Activated CD4-positive, alpha-beta T cell treated with anti-CD3 and anti-CD28 coated beads for 4 hours (primary cell): ENCODE results near the gene ATP8A2.
"Not testable (repeated sequence)": the region's sequence is repeated elsewhere in the genome, so short reads cannot be mapped to it uniquely, and the experiment has no call there.

Experiments
- DNase-seq, 2 donors: peaks; one replicate each; pipeline ENCODE4 v3.0.0-alpha.2; 2020

The ATP8A2 gene

DNA sequence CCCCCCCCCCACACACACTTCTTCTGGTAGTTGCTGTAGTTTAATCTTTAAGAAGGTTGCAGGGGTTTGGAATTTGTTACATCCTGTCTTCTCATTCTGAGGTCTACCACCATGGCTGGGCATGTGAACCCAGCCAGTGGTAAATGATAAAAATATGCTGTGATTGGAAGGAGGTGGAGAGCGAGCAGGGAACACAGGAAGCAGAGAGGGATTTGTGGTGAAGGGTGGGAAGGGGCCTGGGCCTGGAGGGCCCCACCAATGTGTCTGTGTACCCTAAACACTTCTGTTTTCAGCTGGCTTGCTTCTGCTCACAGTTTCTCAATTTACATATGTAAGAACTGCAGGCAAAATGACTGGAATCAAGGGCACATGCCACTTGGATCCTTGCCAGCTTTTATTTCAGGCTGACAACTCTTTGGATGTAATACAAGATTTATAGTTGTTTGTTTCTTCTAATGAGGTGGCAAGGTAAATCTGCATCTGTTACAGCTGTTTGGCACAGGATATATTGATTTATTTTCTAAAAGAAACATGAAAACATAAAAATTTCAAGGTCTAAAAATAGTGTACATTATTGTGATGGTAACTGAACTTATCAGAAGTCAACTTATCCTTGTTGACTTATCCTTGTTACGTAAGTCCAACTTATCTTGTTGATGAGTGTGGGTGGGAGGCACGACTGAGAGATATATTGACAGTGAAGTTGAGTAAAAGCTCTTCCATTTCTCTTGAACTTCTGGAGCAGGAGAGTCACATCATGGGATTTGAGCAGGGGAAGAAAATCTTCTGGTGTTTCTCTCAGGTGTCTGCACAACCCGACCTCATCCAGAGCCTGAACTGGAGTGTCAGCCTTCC is 366.8 kb downstream of the ATP8A2 start:
- no peak for DNase-seq

DNA sequence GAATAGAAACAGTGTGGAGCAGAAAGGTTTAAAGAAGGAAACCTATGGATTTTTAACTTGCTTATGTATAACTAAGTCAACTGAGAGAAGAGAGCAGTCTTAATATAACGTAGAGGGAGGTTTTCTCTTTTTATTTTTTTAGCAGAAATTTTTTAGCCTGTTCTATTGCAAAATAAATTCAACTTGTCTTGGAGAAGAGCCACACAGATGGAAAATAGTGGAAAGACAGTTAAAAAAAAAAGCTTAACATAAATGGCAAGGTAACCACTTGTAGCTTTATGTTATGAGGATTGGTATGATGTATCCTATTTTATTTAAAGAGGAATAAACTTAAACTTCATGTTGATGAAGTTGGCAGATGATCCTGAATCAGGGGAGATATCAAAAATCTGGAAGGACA is 367.6 kb downstream of the ATP8A2 start:
- no peak for DNase-seq

DNA sequence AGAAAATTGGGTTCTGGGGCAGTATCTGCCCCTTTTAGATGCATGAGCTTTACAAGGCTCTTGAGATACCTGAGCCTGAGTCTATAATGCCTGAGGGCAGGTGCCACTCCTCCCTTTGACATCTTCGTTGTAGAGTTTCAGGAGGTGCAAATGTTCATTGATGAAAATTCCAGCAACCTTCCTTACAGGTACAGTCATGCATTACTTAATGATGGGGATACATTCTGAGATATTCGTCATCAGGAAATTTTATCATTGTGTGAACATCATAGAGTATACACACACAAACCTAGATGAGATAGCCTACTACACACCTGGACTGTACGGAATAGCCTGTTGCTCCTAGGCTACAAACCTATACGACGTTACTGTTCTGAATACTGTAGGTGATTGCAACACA is 370.0 kb downstream of the ATP8A2 start:
- DNase-seq = no peak

DNA sequence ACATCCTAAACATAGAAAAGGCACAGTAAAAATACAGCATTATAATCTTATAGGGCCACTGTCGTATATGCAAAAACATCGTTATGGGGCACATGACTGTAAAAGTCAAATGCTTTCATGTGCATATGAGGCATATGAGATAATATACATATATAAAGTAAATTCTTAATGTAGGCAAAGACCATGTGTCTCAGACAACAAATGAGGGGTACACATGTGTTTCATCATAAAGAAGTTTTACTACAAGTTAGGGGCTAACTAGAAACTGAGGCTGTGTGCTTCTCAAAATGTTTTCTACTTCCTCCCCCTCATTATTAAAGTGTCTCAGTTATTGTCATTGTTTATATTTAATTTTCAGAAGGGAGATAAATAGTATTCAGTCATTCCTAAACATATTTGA is 370.4 kb downstream of the ATP8A2 start:
- DNase-seq = no peak

DNA sequence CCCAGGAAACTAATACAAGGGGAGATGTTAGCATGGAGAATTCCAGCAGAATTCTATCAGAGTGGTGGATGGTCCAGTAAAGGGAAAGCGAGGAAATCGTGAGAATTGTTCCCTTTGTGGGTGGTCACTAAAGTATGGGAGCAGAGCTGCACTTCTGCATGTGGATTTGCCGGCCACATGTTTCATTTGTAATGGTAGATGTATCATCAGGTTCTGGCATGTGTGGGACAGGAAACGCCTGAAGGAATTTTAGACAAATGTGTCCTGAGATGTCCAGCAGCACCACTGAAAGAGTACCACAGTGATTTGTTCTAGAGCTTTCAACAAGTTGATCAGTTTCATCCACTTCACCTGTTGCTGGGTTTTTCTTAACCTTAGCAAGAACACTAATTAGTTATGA is 371.6 kb downstream of the ATP8A2 start:
- DNase-seq = no peak

DNA sequence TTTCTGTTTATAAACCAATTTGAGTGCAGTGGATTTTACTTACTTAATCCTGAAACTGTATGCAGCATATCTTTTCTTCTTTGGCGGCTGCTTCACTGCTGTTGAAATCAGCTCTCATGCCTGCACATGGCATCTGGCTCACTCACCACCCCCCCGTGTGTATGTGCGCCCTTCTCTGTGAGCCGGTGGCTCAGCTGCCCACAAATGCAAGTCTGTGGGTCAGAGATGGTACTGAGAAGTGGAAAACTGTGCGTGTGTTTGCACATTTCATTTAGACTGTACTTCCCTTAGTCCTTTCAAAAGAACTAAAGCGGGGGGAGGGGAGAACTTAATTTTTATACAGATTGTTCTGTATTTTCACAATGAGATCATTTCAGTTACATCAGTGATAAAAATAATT is 372.4 kb downstream of the ATP8A2 start:
- DNase-seq = no peak

DNA sequence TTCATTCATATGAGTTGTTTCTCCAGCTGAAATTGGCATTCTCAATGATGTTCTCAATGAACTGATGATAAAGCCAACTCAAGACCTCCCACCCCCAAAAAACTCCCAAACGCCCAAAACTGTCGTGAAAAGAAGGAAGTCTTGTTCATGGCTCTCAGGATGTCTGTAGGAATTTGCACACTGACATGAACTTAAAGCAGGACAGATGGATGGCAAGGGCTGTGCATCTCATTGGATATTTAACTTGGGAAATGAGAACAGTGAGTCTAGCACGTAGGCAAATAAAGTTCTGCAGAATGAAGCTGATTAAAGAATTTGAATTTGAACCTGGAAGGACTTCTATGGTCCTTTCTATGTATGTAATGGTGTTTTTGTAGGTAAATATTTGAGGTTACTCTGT is 374.4 kb downstream of the ATP8A2 start:
- no peak for DNase-seq

DNA sequence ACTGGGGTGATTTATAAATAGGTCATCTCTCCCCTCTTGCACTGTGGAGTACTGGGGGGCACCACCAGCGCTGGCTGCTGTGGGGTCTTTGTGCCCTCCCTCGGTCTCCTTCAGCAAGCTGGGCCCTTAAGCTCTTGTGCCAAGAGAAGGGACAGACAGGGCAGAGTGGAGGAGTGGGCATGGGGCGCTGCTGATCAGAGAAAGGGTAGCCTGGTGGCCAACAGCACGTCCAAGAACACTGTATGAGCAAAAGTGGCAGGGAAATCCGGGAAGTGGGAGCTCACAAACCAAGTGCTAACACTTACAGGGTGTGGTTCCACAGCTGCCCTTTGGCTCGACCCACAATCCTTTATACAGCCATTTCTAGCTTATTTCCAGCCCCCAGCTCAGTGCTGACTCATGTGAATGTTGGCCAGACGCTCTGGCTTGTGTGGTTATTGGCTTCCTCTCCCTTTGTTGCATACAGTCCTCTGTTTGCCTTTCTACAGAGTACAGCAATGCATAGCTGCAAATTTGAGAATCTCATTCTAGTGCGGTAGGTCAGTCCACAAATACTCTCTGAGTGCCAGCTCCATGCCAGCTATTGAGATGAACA is 381.3 kb downstream of the ATP8A2 start:
- DNase-seq = no peak

DNA sequence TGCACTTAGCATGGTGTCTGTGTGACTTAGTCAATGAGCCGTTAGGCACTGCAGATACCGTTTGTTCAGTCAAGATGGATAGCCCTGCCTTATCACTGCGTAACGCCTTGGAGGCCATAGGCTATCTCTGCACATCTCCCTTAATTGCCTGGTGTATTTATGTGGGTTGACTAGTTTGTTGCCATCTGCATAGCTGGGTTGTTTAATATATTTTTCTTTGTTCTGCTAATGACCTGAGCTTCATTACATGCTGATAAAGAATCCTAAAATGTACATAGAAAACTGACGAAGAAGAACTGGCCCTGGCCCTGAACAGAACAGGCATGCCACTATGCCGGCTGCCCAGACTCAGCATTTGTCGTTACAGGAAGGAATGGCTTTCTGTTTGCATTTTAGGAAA is 382.2 kb downstream of the ATP8A2 start:
- DNase-seq = no peak

DNA sequence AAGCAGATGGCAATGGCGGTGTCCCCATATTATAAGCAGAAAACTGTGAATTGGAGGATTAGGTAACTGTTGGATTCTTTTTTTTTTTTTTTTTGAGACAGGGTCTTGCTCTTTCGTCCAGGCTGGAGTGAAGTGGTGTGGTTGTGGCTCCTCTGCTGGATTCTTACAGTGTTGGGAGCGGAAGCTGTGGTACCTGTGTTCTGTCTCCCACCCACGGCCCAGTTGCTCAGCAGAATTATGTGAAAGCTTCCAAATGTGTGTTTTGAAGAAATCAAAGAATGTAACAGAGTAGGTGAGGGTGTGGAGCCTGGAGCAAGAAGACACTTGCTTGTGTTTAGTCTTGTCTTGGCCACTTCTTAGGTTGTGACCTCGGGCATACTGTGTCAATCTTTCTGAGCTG is 384.5 kb downstream of the ATP8A2 start:
- DNase-seq = no peak

DNA sequence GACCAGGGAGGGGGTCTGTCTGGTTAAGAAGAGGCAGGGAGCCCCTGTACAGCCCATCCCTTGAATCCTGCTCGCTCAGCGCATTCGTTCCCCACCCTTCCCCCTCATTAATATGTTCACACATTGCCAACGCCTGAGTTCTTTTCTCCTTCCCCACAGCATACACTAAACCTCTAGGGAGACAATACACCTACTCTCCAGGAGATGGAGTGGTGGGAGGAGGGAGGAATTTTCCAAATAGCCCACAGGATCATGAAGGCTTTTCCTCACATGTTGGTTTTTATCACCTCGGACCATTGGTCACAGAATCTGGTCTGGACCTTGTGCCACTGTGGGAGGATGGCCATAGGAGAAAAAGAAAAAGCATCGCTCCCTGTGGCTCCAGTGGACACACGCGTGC is 385.1 kb downstream of the ATP8A2 start:
- no peak for DNase-seq

DNA sequence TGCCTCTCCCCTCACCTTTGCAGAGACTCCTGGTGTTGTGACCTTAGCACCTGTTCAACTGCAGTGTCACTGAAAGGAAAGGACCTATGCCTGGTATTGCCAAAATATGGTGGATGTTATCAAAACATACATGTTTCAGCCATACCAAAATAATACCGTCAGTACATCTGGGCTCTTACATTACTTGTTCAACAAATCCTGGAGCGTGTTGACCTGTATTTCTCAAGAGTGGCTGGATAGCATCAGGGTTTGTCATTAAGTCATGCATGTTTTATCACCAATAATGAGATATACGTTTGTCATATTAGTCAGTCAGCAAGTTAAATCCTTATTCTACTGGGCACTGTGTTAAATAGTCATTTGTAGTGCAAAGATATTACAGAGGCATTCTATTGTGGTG is 389.3 kb downstream of the ATP8A2 start:
- DNase-seq = no peak

DNA sequence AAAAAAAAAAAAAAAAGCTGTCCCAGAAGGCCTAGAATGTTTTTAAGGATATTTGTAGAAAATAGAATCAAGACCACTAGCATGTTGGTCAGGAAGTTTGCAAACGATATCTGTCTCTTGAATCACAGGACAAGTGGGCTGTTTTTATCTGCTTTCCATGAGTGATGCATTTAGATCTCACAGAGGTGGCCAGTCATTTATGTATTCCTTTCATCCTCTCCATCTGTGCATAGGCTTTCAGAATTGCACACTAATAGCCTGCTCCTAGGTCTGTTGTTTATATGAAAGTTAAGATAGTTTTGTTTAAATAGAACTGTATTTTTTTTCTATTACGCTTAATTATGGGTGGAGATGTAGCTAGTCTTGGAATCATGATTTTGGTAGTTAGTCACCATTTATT is 390.5 kb downstream of the ATP8A2 start:
- DNase-seq = no peak

DNA sequence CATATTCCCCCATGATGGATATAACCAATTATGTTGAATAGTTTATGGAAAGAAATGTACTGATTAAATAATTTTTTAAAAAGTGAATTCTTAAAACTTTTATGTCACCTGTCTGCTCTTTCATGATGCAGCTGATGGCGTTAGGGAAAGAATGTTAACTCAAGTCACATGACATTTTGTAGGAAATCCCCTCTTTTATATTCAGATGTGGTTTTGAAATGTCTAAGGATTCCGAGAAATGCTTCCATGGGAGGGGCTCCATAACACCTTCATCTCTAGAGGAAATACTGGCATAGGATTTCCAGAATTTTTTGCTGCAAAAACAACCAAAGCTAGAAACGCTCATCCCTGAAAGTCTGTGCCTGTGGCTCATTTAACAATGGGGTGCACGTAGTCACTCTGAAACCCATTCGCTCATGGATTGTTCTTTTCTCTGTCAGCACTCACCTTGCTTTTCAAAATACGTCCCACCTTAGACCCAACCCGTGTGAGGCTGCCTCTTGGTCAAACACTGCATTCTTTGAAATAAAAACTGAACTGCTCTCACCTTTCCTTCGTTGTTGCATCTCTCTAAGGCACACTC is 391.1 kb downstream of the ATP8A2 start:
- no peak for DNase-seq

DNA sequence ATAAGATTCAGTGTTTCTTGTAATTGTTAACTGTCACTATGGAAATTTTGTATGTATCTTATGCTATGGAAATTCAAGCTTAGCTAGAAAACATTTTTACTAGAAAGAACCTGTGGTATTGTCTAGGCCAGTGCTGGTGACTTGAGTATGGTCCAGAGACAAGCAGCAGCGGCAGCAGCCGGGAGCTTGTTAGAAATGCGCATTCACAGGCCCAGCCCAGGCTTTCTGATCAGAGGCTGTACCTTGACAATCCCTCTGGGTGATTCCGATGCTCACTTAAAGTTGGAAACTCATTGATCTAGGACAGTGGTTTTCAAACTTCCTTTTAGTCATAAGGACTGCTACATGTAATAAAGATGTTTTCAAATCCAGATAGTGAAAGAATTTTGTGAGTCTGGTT is 392.6 kb downstream of the ATP8A2 start:
- DNase-seq = no peak

DNA sequence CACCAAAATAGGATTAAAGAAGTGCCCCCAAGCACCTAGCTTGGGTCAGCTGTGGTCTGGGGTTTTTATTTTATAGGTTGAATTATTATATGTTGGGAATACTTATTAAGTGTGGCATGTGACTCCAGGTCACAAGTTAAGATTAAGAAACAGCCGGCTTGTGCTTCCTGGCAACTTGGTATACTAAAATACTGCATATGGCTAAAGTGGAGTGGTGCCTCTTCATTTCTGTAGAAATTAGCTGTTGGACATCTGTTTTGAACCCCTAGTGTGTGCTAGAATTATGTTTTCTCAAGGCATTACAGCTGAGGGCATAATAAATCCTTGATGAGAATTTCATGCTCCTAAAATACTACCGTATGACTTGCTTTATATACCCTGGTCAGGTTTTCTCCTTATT is 393.5 kb downstream of the ATP8A2 start:
- no peak for DNase-seq

DNA sequence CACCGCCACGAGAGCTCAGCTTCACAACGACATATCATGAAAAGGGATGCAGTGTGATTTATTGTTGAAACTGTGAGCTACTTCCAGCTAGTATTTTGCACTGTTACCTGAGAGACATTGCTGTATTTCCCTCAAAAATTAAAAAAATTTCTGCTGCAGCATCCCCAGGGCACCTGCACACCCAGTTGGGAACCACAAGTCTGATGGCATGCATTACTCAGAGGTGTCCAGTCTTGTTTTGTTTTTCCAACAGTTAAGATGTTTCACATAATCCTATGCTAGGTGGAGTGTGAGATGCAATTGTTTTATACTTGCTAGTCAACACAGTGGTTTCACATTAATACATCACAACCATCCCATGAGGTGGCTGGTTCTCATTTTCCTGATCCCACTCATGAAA is 394.8 kb downstream of the ATP8A2 start:
- DNase-seq = no peak

DNA sequence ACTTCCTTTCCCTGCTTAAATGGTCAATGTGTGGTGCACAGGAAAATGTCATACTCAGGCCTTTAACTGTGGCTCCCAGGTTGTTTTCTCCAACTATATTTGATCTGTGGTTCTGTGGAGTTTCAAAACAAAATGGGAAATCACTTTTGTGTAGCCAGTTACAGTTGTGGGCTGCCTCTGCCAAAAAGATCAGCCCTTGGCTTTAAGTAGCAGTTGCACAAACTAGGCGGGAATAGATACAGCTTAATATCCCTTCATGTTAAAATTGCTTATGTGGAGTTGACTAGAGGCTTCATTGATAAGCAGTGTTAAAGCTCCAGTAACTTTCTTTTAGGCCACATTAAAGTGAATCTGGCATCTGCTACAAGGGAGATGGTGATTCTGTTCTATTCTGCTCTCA is 395.2 kb downstream of the ATP8A2 start:
- DNase-seq = no peak

DNA sequence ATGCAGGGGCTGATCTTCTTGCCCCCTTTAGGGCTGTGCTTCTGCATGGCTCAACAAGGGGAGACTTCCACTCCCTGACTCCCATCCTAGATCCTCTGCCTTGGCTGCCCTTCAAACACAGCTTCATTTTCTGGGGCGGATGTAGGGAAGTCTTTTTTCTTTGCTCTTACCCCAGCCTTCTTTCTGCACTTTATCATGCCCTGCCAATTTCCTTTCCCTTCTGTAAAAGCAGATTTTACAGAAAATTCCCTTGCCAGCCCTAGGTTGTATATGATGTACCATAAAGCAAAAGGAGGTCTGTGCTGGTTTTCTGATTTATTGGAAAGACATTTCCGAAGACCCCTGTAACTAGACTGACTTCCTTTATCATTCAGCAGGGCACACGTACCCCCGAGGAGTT is 396.6 kb downstream of the ATP8A2 start:
- no peak for DNase-seq

DNA sequence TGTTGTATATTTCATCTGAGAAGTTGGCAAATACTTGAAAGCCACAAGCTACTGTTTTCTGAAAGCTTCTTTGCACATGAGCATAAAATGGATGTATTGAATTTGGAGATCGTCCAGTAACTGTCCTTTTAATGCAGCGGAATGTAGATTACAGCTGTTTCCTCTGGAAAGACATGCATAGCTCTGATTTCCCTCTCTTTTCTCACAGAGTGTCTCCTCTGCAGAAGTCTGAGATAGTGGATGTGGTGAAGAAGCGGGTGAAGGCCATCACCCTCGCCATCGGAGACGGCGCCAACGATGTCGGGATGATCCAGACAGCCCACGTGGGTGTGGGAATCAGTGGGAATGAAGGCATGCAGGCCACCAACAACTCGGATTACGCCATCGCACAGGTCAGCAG is 397.1 kb downstream of the ATP8A2 start:
- no peak for DNase-seq

DNA sequence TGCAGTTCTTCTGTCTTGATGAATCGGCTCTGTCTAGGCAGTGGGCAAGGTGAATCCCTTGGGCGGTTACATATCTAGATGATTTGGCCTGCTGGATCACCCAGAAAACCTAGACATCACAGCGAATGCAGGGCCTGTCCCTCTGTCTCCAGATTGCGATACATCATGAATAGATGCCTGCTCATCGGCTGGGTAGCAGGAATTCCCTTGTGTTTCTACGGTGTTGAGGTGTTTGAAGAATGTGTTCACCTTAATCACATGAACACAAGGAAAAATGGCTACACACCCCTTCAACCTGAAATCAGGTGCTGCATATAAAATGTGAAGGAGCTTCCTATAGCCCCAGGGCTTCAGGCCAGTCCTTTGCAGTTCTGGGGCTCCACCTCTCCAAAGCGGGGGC is 398.8 kb downstream of the ATP8A2 start:
- no peak for DNase-seq

DNA sequence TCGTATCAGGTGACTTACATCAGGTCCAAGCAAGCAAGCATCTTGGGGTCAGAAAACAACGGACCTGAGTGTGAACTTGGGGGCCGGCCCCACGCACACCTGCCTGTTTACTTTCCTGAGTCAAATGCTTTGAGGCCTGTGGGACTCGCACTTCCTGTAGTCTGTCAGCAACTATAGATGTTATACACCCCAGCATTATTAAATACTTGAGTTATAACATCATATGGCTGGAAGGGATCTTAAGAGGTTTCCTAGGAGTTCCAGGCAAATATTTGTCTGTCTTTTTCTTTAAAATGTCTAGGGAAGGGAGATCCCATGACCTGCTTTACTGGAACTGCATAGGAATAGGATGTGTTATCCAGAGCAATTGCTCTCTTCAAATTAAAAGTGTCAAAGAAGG is 399.4 kb downstream of the ATP8A2 start:
- no peak for DNase-seq

DNA sequence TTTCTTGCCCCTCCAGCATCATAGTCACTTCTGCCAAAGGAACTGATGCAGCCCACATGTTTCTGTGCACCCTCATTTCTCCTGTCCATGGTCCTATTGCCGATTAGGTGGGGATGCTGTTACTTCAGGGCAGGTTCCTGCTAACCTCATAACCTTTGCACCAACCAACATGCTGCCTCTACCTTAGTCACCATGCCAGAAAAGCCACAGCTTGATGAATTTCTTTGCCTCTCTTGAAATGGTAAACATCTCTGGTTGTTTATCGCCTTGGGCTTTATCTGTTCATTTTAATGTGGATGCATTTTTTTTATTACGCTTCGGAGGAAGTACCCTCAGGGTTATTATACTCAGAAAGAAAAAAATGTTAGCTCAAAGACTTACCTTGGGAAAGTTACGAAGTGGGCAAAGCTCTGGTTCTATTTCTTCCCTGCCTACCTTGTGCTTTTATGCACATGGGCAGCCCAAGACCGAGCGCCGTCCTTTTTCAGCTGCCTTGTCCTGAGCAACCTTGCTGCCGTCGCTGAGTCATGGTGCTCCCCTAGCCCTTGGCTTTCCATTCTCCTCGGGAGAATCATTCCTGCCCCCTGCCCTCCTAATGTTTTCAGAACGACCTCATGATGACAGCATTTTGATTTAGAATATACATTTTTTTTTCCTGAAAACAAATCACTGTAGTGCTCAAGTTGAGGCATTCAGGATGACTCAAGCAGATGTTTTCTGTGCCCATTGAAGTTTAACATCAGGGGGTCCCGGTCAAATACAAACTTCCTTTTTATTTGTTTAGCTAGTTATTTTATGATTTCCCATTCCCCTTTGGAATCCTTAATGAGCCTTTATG is 400.1 kb downstream of the ATP8A2 start:
- no peak for DNase-seq

DNA sequence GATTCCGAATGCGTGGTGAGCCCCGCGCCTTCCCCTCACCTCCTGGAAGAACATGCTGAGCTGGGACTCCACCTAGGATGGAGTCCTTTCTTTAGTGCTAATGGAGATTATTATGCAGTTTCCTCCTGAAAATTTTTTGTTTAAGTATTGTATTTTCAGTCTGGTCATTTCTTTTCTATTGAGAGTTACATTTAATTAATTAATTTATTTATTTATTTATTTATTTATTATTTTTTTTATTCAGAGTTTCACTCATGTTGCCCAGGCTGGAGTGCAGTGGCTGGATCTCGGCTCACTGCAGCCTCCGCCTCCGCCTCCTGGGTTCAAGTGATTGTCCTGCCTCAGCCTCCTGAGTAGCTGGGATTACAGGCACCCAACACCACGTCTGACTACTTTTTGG is 400.8 kb downstream of the ATP8A2 start:
- not testable (repeated sequence) for DNase-seq
